Measurements from ENCODE around the gene USP22.

The USP22 gene

DNA sequence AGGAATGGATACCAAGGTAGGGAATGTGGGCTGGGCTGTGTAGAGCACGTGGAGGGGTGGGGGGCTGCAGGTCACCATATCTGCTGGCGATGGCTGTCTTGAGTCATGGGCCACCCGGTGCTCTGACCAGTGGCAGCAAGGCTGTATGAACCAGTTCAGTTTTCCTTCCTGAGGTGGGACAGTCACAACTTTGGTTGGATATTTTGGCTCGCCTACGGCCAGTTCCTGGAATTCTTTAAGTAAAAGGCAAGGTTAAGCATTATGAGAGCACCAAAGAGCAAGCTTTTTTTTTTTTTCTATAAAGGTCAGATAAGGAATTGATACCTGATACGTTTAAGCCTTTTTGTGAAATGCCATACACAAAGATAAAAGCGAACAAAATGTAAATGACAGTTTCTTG, 81.9 kb downstream of the USP22 start:
- no peak for DNase-seq

DNA sequence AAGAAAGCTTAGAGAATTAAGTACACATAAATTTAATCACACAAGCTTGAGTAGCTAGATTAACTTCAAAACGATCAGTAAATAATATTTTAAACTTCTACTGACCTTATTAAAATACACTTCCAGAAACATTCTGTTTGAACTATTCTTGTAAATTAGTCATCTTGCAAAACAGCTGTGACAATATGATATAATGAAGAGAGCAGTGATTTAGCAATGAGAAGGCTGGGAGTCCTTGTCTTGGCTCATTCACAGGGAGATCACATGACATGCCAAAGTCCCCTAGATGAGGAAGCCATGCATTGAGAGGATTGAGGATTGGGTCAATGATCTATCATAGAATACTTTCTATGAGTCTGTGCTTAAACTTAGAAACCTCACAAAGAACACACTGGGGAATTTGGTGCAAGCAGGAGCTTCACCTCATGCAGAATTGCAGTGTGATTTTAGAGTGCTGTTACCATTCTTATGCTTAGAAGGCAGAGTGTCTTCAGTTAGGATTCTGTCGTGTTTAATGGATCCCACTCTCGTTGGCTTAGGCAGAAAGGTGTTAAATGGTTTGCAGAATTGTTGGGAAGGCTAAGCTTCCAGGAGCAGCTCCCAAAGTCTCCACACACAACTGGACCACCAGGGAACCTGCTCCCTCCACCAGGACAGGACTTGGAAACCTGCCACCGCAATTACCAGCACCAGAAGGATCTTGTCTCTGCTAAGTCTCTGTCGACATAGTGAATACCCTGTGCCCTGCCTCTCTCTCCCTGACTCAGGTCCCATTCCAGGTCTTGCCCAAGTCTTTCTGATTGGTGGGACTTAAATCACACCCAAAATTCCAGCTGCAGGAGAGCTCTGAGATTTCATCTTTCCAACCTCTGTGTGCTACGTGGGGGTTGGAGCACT, 87.1 kb downstream of the USP22 start:
- DNase-seq = no peak

DNA sequence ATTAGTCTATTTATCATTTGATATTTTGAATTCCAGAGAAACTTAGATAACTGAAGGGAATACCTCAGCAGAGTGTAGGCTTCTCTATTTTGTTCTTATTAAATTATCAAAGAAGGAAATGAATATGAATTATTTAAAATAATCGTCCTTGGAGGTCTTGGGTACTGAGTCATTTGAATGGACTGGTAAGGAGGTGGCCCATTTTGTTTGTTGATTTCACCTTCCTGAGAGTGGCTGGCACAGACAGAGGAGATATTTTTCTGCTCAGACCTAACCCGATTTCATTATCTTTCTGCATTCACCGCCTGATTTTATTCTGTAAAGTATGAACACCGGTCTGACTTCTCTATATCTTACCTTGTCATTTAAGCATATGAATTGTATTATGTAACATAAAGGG, 88.0 kb downstream of the USP22 start:
- DNase-seq = no peak

DNA sequence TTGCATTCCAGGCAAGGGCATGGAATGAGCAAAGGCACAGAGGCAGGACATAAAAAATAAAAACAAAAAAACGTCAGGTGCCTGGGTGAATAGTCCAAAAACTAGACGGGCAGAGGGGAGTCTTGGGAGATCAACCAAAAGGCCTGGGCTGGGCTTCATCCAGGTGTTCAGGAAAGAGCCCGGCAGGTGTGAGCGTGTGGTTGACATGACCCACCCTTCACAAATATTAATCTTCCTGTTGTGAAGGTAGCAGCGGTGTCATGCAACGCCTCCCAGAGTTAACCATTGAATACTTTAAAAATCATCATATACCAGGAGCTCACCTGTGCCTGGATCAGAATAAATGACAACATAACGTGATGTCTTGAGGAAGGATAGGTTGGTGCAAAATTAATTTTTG, 90.6 kb downstream of the USP22 start:
- no peak for DNase-seq

Data from hypothalamus (tissue), 51 donors.